ELR (cell line): ENCODE measurements around the gene ARHGAP10.
A peak's percentile ranks its signal among the peaks of the same experiment; 100 is the strongest.
"Not testable (repeated sequence)": the region's sequence is repeated elsewhere in the genome, so short reads cannot be mapped to it uniquely, and the experiment has no call there.

Experiments used
- DNase-seq: peaks from one replicate; pipeline ENCODE4 v3.0.0-alpha.2; 2015; ENCODE audit warnings: low read depth

ARHGAP10 gene

GRCh38 chr4:147847751-147848590, 116.1 kb downstream of the ARHGAP10 start:
- no peak for DNase-seq

- no peak for DNase-seq
Measured at GRCh38 chr4:147848634-147849033, 116.7 kb downstream of the ARHGAP10 start.

- DNase-seq: no peak
Measured at GRCh38 chr4:147851135-147851534, 119.2 kb downstream of the ARHGAP10 start.

- no peak for DNase-seq
Measured at GRCh38 chr4:147853706-147854105, 121.8 kb downstream of the ARHGAP10 start.

GRCh38 chr4:147854154-147854553, 122.3 kb downstream of the ARHGAP10 start:
- no peak for DNase-seq

- no peak for DNase-seq
Measured at GRCh38 chr4:147855571-147856009, 123.7 kb downstream of the ARHGAP10 start.

GRCh38 chr4:147860960-147861359, 129.1 kb downstream of the ARHGAP10 start:
- DNase-seq: no peak

GRCh38 chr4:147862043-147862692, 130.3 kb downstream of the ARHGAP10 start:
- no peak for DNase-seq

GRCh38 chr4:147863111-147863747, 131.3 kb downstream of the ARHGAP10 start:
- peak; percentile 18 for DNase-seq

GRCh38 chr4:147863808-147864472, 132.1 kb downstream of the ARHGAP10 start:
- DNase-seq: no peak

GRCh38 chr4:147864607-147865006, 132.7 kb downstream of the ARHGAP10 start:
- no peak for DNase-seq

- DNase-seq: peak; percentile 44
Measured at GRCh38 chr4:147865926-147866325, 134.0 kb downstream of the ARHGAP10 start.

GRCh38 chr4:147866532-147867271, 134.8 kb downstream of the ARHGAP10 start:
- peak; percentile 88 for DNase-seq

GRCh38 chr4:147874109-147874508, 142.2 kb downstream of the ARHGAP10 start:
- no peak for DNase-seq

GRCh38 chr4:147877308-147877771, 145.5 kb downstream of the ARHGAP10 start:
- no peak for DNase-seq

GRCh38 chr4:147879676-147880075, 147.8 kb downstream of the ARHGAP10 start:
- DNase-seq: peak; percentile 13

GRCh38 chr4:147880511-147880910, 148.6 kb downstream of the ARHGAP10 start:
- DNase-seq: no peak

- no peak for DNase-seq
Measured at GRCh38 chr4:147884536-147884935, 152.6 kb downstream of the ARHGAP10 start.

GRCh38 chr4:147885216-147885615, 153.3 kb downstream of the ARHGAP10 start:
- not testable (repeated sequence) for DNase-seq

GRCh38 chr4:147891476-147892115, 159.7 kb downstream of the ARHGAP10 start:
- no peak for DNase-seq

GRCh38 chr4:147899512-147899911, 167.6 kb downstream of the ARHGAP10 start:
- no peak for DNase-seq
